Neural progenitor cell (in vitro differentiated cells): ENCODE results near the gene ESR2. TPM values are rescaled to one million over a fixed set of nuclear protein-coding genes. Genes with fewer than 3 reads are reported as not detected.

Source experiments
- DNase-seq: peaks from one replicate; pipeline ENCODE4 v3.0.0-alpha.2; 2016; ENCODE audit warnings: low spot score
- H2AFZ ChIP-seq: fragments of 200-600 bp; sonication (generic); replicated peaks from 2 replicates; pipeline ENCODE4 v1.6.1; 2016; ENCODE audit warnings: antibody characterized with exemption
- H3F3A ChIP-seq: fragments of 200-600 bp; sonication (generic); 2 replicates; pipeline ENCODE4 v1.6.1; 2016; ENCODE audit warnings: antibody characterized with exemption, low read depth
- H3K27ac ChIP-seq: fragments of 200-600 bp; sonication (generic); 2 replicates; pipeline ENCODE4 v1.5.1; 2016; ENCODE audit warnings: mild to moderate bottlenecking
- H3K27me3 ChIP-seq: fragments of 200-600 bp; sonication (generic); 2 replicates; pipeline ENCODE4 v1.6.1; 2016; ENCODE audit warnings: mild to moderate bottlenecking, moderate library complexity
- H3K36me3 ChIP-seq: fragments of 200-600 bp; sonication (generic); 2 replicates; pipeline ENCODE4 v1.5.1; 2016
- H3K4me1 ChIP-seq: fragments of 200-600 bp; sonication (generic); 2 replicates; pipeline ENCODE4 v1.6.1; 2016; ENCODE audit warnings: mixed run types
- H3K4me2 ChIP-seq: fragments of 200-600 bp; sonication (generic); 2 replicates; pipeline ENCODE4 v1.6.1; 2016
- H3K4me3 ChIP-seq: fragments of 200-600 bp; sonication (generic); 2 replicates; pipeline ENCODE4 v1.5.1; 2016
- H3K79me2 ChIP-seq: fragments of 200-600 bp; sonication (generic); 2 replicates; pipeline ENCODE4 v1.6.1; 2016; ENCODE audit warnings: low read depth
- H3K9ac ChIP-seq: fragments of 200-600 bp; sonication (generic); 2 replicates; pipeline ENCODE4 v1.6.1; 2016
- H3K9me3 ChIP-seq: fragments of 200-600 bp; sonication (generic); 2 replicates; pipeline ENCODE4 v1.5.1; 2016; ENCODE audit warnings: low read depth
- H4K20me1 ChIP-seq: fragments of 200-600 bp; sonication (generic); 2 replicates; pipeline ENCODE4 v1.6.1; 2016; ENCODE audit warnings: low read depth
- H3K27ac Mint-ChIP-seq: 3 replicates; pipeline ENCODE4 v1.8.0; 2021; ENCODE audit warnings: mixed read lengths
- H3K27me3 Mint-ChIP-seq: 2 replicates; pipeline ENCODE4 v1.8.0; 2022; ENCODE audit warnings: low read depth, mild to moderate bottlenecking, inconsistent platforms, moderate library complexity, mixed read lengths; ENCODE audit not compliant: insufficient read depth
- H3K36me3 Mint-ChIP-seq: 3 replicates; pipeline ENCODE4 v1.8.0; 2021; ENCODE audit warnings: mixed read lengths
- H3K4me1 Mint-ChIP-seq: 3 replicates; pipeline ENCODE4 v1.8.0; 2021; ENCODE audit warnings: mixed read lengths
- H3K4me3 Mint-ChIP-seq: 3 replicates; pipeline ENCODE4 v1.8.0; 2021; ENCODE audit warnings: mild to moderate bottlenecking, moderate library complexity, mixed read lengths
- H3K9me3 Mint-ChIP-seq: 3 replicates; pipeline ENCODE4 v1.8.0; 2020; ENCODE audit warnings: mixed read lengths
- EZH2 ChIP-seq: fragments of 200-600 bp; sonication (generic); IDR thresholded peaks from 2 replicates; pipeline ENCODE4 v1.6.1; 2017; ENCODE audit warnings: antibody characterized with exemption, mild to moderate bottlenecking, moderate library complexity
- EZH2phosphoT487 ChIP-seq: fragments of 200-600 bp; sonication (generic); IDR thresholded peaks from 2 replicates; pipeline ENCODE4 v1.6.1; 2017; ENCODE audit warnings: antibody characterized with exemption
- total RNA-seq: library from RNA; depleted of rRNA; stranded (reverse); fragments of >200 nt; gene quantifications from 2 replicates; pipeline ENCODE4 v1.2.3, GENCODE V29; 2015; ENCODE audit warnings: low replicate concordance
- TF ChIP-seq, protein P1 (sequence below): fragments of 200-600 bp; sonication (generic); IDR thresholded peaks from 2 replicates; pipeline ENCODE4 v1.5.1; 2017; ENCODE audit warnings: antibody characterized with exemption, mild to moderate bottlenecking

Gene ESR2
- total RNA-seq, 1 donor from 2014 or later, result 0.21 TPM

- Mint-ChIP-seq H3K4me3 (no peak overlapping the region), H3K4me1 (no peaks in the 10 kb centered on the region), H3K9me3 (no peaks in the 10 kb centered on the region), H3K27ac (no peak overlapping the region), H3K36me3 (peaks cover 10% of the 10 kb centered on the region), H3K27me3 (no peaks in the 10 kb centered on the region)
- no peak for DNase-seq
- Histone ChIP-seq H3F3A (peaks cover 4% of the 10 kb centered on the region), H3K4me3 (no peak overlapping the region), H3K79me2 (no peaks in the 10 kb centered on the region), H3K9me3 (no peaks in the 10 kb centered on the region), H3K4me2 (no peak overlapping the region), H3K27me3 (no peaks in the 10 kb centered on the region), H3K9ac (no peak overlapping the region), H4K20me1 (no peaks in the 10 kb centered on the region), H2AFZ (no peak overlapping the region), H3K27ac (no peak overlapping the region), H3K4me1 (no peaks in the 10 kb centered on the region), H3K36me3 (no peaks in the 10 kb centered on the region)
- TF ChIP-seq EZH2phosphoT487, result no peak
- TF ChIP-seq EZH2, result no peak
- TF ChIP-seq, protein P1, sequence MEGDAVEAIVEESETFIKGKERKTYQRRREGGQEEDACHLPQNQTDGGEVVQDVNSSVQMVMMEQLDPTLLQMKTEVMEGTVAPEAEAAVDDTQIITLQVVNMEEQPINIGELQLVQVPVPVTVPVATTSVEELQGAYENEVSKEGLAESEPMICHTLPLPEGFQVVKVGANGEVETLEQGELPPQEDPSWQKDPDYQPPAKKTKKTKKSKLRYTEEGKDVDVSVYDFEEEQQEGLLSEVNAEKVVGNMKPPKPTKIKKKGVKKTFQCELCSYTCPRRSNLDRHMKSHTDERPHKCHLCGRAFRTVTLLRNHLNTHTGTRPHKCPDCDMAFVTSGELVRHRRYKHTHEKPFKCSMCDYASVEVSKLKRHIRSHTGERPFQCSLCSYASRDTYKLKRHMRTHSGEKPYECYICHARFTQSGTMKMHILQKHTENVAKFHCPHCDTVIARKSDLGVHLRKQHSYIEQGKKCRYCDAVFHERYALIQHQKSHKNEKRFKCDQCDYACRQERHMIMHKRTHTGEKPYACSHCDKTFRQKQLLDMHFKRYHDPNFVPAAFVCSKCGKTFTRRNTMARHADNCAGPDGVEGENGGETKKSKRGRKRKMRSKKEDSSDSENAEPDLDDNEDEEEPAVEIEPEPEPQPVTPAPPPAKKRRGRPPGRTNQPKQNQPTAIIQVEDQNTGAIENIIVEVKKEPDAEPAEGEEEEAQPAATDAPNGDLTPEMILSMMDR, result no peak
Measured at GRCh38 chr14:64109819-64110554, 184.2 kb downstream of the ESR2 start.

DNA sequence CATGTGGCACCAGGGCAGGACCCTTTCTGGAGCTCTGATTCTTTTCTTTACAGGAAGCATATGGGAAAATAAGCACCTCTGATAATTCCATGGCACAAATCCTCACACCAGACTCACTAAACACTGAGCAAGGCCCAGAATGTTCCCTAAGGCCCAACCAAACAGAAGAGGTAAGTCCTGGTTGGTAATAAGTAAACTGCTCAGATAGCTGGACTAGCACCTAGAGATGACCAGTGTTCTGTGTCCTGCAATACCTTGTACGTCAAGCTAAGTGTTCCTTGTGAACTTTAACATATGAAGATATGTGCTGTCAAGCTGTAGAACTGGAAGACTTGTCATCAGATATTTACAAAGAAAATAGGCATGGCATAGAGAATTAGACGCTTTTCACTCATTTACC is 186.7 kb downstream of the ESR2 start:
- Mint-ChIP-seq H3K27me3 (no peaks in the 10 kb centered on the region), H3K27ac (no peak overlapping the region), H3K4me1 (peaks cover 10% of the 10 kb centered on the region), H3K36me3 (peaks cover 28% of the 10 kb centered on the region), H3K4me3 (no peak overlapping the region), H3K9me3 (no peaks in the 10 kb centered on the region)
- H3F3A ChIP-seq, result peaks cover 4% of the 10 kb centered on the region
- no peak overlapping the region for H3K9ac ChIP-seq
- H2AFZ ChIP-seq, result no peak overlapping the region
- H3K9me3 ChIP-seq, result no peaks in the 10 kb centered on the region
- no peak overlapping the region for H3K27ac ChIP-seq
- H4K20me1 ChIP-seq, result no peaks in the 10 kb centered on the region
- no peaks in the 10 kb centered on the region for H3K36me3 ChIP-seq
- no peak overlapping the region for H3K4me2 ChIP-seq
- peaks cover 9% of the 10 kb centered on the region for H3K4me1 ChIP-seq
- TF ChIP-seq, protein P1, result no peak
- TF ChIP-seq EZH2 (no peak), EZH2phosphoT487 (no peak)
- DNase-seq, result no peak
- no peaks in the 10 kb centered on the region for H3K79me2 ChIP-seq
- no peaks in the 10 kb centered on the region for H3K27me3 ChIP-seq
- H3K4me3 ChIP-seq, result no peak overlapping the region

- H3K27ac ChIP-seq, result no peak overlapping the region
- DNase-seq, result no peak
- H3K4me3 ChIP-seq, result no peak overlapping the region
- H3K36me3 Mint-ChIP-seq, result peaks cover 29% of the 10 kb centered on the region
- H3K4me2 ChIP-seq, result no peak overlapping the region
- peaks cover 12% of the 10 kb centered on the region for H3K4me1 ChIP-seq
- no peaks in the 10 kb centered on the region for H3K9me3 ChIP-seq
- no peak overlapping the region for H3K4me3 Mint-ChIP-seq
- no peak overlapping the region for H3K27ac Mint-ChIP-seq
- H3K27me3 ChIP-seq, result no peaks in the 10 kb centered on the region
- TF ChIP-seq EZH2 (no peak), EZH2phosphoT487 (no peak)
- H3K27me3 Mint-ChIP-seq, result peaks cover 2% of the 10 kb centered on the region
- H4K20me1 ChIP-seq, result no peaks in the 10 kb centered on the region
- H3F3A ChIP-seq, result no peaks in the 10 kb centered on the region
- H3K36me3 ChIP-seq, result no peaks in the 10 kb centered on the region
- no peak overlapping the region for H3K9ac ChIP-seq
- no peak overlapping the region for H2AFZ ChIP-seq
- no peaks in the 10 kb centered on the region for H3K4me1 Mint-ChIP-seq
- no peaks in the 10 kb centered on the region for H3K79me2 ChIP-seq
- no peaks in the 10 kb centered on the region for H3K9me3 Mint-ChIP-seq
Measured at GRCh38 chr14:64098120-64098519, 196.1 kb downstream of the ESR2 start.

DNA sequence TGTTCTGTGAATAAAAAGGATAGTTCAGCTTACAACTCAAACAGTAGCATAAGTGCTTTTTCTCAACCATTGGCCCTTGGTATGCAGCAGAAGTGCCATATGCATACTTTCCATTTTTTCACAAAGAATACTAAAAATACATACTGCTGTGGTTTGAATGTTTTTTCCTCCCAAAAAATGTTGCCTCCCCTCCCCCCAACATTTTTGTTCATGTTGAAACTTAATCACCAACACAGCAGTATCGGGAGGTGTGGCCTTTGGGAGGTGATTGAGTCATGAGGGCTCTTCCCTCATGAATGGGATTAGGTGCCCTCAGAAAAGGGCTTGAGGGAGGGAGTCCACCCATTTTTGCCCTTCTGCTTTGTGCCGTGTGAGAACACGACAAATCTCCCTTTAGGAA is 198.6 kb downstream of the ESR2 start:
- Histone ChIP-seq H3K9me3 (no peaks in the 10 kb centered on the region), H3K27me3 (no peaks in the 10 kb centered on the region), H3K4me1 (peaks cover 12% of the 10 kb centered on the region), H3F3A (no peaks in the 10 kb centered on the region), H3K27ac (no peak overlapping the region), H3K4me3 (no peak overlapping the region), H3K36me3 (peaks cover 4% of the 10 kb centered on the region), H2AFZ (no peak overlapping the region), H3K9ac (no peak overlapping the region), H3K79me2 (no peaks in the 10 kb centered on the region), H3K4me2 (no peak overlapping the region), H4K20me1 (no peaks in the 10 kb centered on the region)
- Mint-ChIP-seq H3K9me3 (no peaks in the 10 kb centered on the region), H3K4me1 (no peaks in the 10 kb centered on the region), H3K4me3 (no peak overlapping the region), H3K36me3 (peaks cover 26% of the 10 kb centered on the region), H3K27ac (no peak overlapping the region), H3K27me3 (peaks cover 2% of the 10 kb centered on the region)
- no peak for DNase-seq
- TF ChIP-seq EZH2phosphoT487 (no peak), EZH2 (no peak)
- TF ChIP-seq, protein P1, result no peak
